ENCODE measurements around the gene CYTH3.

- TF ChIP-seq CTCF (IDR thresholded peaks at IDR 0.05) (no peak), POLR2A (IDR thresholded peaks at IDR 0.05) (no peak)
Observed at GRCh38 chr7:6221340-6222319, 50.8 kb downstream of the CYTH3 start.
